ENCODE results near the gene KCNAB1. TPM values are rescaled to one million over a fixed set of nuclear protein-coding genes. Genes with fewer than 3 reads are reported as not detected.
A peak's percentile ranks its signal among the peaks of the same experiment; 100 is the strongest.

KCNAB1 gene
- total RNA-seq, 3 donors from 2014 or later: 3.9 to 8.3 (median 5.4) TPM

GRCh38 chr3:156285626-156286025, 165.2 kb downstream of the KCNAB1 start:
- DNase-seq (ENCODE audit: low spot score in 2 of 2): no peak
- Histone ChIP-seq H3K9me3 (no peaks in the 10 kb centered on the region), H3K4me1 (no peaks in the 10 kb centered on the region), H3K27me3 (peaks cover 0 to 4% of the 10 kb centered on the region in 2 donors), H3K27ac (no peak overlapping the region), H3K4me3 (no peak overlapping the region), H3K36me3 (no peaks in the 10 kb centered on the region)
- intact Hi-C loops (cut with DNase I; ENCODE audit: low total_unique reads): no loop called here
- no peak for TF ChIP-seq POLR2A (IDR thresholded peaks at IDR 0.05)
- no peak for TF ChIP-seq CTCF (IDR thresholded peaks at IDR 0.05)
- no peak for TF ChIP-seq POLR2AphosphoS5 (IDR thresholded peaks at IDR 0.05)

GRCh38 chr3:156290924-156291271, 170.5 kb downstream of the KCNAB1 start:
- H3K27ac ChIP-seq: no peak overlapping the region
- no peaks in the 10 kb centered on the region for H3K36me3 ChIP-seq
- H3K9me3 ChIP-seq: no peaks in the 10 kb centered on the region
- DNase-seq (ENCODE audit: low spot score in 2 of 2): no peak
- TF ChIP-seq POLR2A (IDR thresholded peaks at IDR 0.05) (no peak), POLR2AphosphoS5 (IDR thresholded peaks at IDR 0.05) (no peak), CTCF (IDR thresholded peaks at IDR 0.05) (no peak)
- H3K27me3 ChIP-seq: peaks cover 0 to 28% of the 10 kb centered on the region in 2 donors
- H3K4me1 ChIP-seq: peaks cover 0 to 8% of the 10 kb centered on the region in 2 donors
- intact Hi-C loops (cut with DNase I; ENCODE audit: low total_unique reads): no loop called here
- H3K4me3 ChIP-seq: peak overlapping the region; percentile 35 to 62 (median 37)

- H3K9me3 ChIP-seq: no peaks in the 10 kb centered on the region
- no peaks in the 10 kb centered on the region for H3K36me3 ChIP-seq
- TF ChIP-seq POLR2A (IDR thresholded peaks at IDR 0.05) (no peak), CTCF (IDR thresholded peaks at IDR 0.05) (no peak), POLR2AphosphoS5 (IDR thresholded peaks at IDR 0.05) (no peak)
- H3K27ac ChIP-seq: no peak overlapping the region
- H3K4me3 ChIP-seq: peak overlapping the region; percentile 35 to 62 (median 37)
- peak in 1 of 2 donors; percentile 18 for DNase-seq (ENCODE audit: low spot score in 2 of 2)
- intact Hi-C loops (cut with DNase I; ENCODE audit: low total_unique reads): no loop called here
- H3K27me3 ChIP-seq: peaks cover 0 to 28% of the 10 kb centered on the region in 2 donors
- peaks cover 0 to 8% of the 10 kb centered on the region in 2 donors for H3K4me1 ChIP-seq
Measured at GRCh38 chr3:156291272-156292123, 171.1 kb downstream of the KCNAB1 start.

GRCh38 chr3:156293566-156293965, 173.2 kb downstream of the KCNAB1 start:
- H3K9me3 ChIP-seq: no peaks in the 10 kb centered on the region
- no peak overlapping the region for H3K4me3 ChIP-seq
- H3K4me1 ChIP-seq: peaks cover 0 to 8% of the 10 kb centered on the region in 2 donors
- no peak overlapping the region for H3K27ac ChIP-seq
- H3K27me3 ChIP-seq: peaks cover 0 to 28% of the 10 kb centered on the region in 2 donors
- no peak for DNase-seq (ENCODE audit: low spot score in 2 of 2)
- no peaks in the 10 kb centered on the region for H3K36me3 ChIP-seq
- intact Hi-C loops (cut with DNase I; ENCODE audit: low total_unique reads): no loop called here
- no peak for TF ChIP-seq POLR2AphosphoS5 (IDR thresholded peaks at IDR 0.05)
- no peak for TF ChIP-seq POLR2A (IDR thresholded peaks at IDR 0.05)
- TF ChIP-seq CTCF (IDR thresholded peaks at IDR 0.05): no peak

- Histone ChIP-seq H3K36me3 (no peaks in the 10 kb centered on the region), H3K4me1 (no peaks in the 10 kb centered on the region), H3K9me3 (no peaks in the 10 kb centered on the region), H3K4me3 (no peak overlapping the region), H3K27me3 (peaks cover 0 to 4% of the 10 kb centered on the region in 2 donors), H3K27ac (no peak overlapping the region)
- intact Hi-C loops (cut with DNase I; ENCODE audit: low total_unique reads): no loop called here
- no peak for DNase-seq (ENCODE audit: low spot score in 2 of 2)
- TF ChIP-seq CTCF (IDR thresholded peaks at IDR 0.05): no peak
- no peak for TF ChIP-seq POLR2AphosphoS5 (IDR thresholded peaks at IDR 0.05)
- TF ChIP-seq POLR2A (IDR thresholded peaks at IDR 0.05): no peak
Measured at GRCh38 chr3:156297582-156297981, 177.2 kb downstream of the KCNAB1 start.

All from breast epithelium (tissue), 4 donors.